HepG2 (cell line): ENCODE measurements around the gene IDUA. TPM values are rescaled to one million over a fixed set of nuclear protein-coding genes. Genes with fewer than 3 reads are reported as not detected.

Experiments used
- CENPX ChIP-seq: sonication (generic); formaldehyde crosslinking; IDR thresholded peaks from 2 replicates; pipeline ENCODE4 v1.9.0; 2021; ENCODE audit warnings: mild to moderate bottlenecking, missing genetic modification reagents, moderate library complexity
- HES4 ChIP-seq: sonication (generic); formaldehyde crosslinking; IDR thresholded peaks from 2 replicates; pipeline ENCODE4 v1.9.0; 2021; ENCODE audit warnings: mild to moderate bottlenecking, missing genetic modification reagents, borderline replicate concordance
- HNRNPLL ChIP-seq: fragments of 200-400 bp; formaldehyde crosslinking; IDR thresholded peaks from 2 replicates; pipeline ENCODE4 v1.6.1; 2017; ENCODE audit warnings: mild to moderate bottlenecking, low read depth, low read length; ENCODE audit not compliant: poor library complexity, severe bottlenecking
- HOXD1 ChIP-seq: sonication (generic); formaldehyde crosslinking; IDR thresholded peaks from 2 replicates; pipeline ENCODE4 v1.5.0; 2020; ENCODE audit warnings: missing genetic modification reagents
- KDM3A ChIP-seq: IDR thresholded peaks from 2 replicates; pipeline ENCODE4 v1.6.1; 2018; ENCODE audit warnings: low read depth, missing compliant biosample characterization
- RBFOX2 ChIP-seq: fragments of 200-400 bp; formaldehyde crosslinking; IDR thresholded peaks from 2 replicates; pipeline ENCODE4 v1.6.1; 2017; ENCODE audit warnings: low read depth, mild to moderate bottlenecking, low read length
- RNF2 ChIP-seq: fragments of 450-650 bp; conservative IDR thresholded peaks from 2 replicates; pipeline ENCODE4 v1.6.1; 2016; ENCODE audit warnings: low read depth
- ZFP37 ChIP-seq: sonication (generic); formaldehyde crosslinking; IDR thresholded peaks from 2 replicates; pipeline ENCODE4 v1.4.0; 2020; ENCODE audit warnings: missing genetic modification reagents, borderline replicate concordance
- polyA plus RNA-seq, 8 experiments: library from polyadenylated mRNA; depleted of rRNA in 3 of 8; stranded (reverse) in 7 of 8; unstranded in 1 of 8; fragments of >200 nt; fragmentation: Illumina TruSeq in 4 of 8; extraction: Trizol in 4 of 8; gene quantifications; 2 replicates each; pipeline versions ENCODE4 v1.2.1 to v1.2.3, GENCODE V29; 2011 to 2016; ENCODE audit warnings: low read depth in 4 of 8, missing spikeins in 1 of 8, mixed read lengths in 1 of 8; ENCODE audit not compliant: insufficient read depth in 1 of 8
- total RNA-seq, 5 experiments: library from RNA; depleted of rRNA; stranded (reverse); fragments of >200 nt; fragmentation: Illumina TruSeq; extraction: Trizol; gene quantifications; 2 replicates each; pipeline ENCODE4 v1.2.3, GENCODE V29; 2016; ENCODE audit warnings: low read depth in 1 of 5
- TF ChIP-seq, protein P1 (sequence below): sonication (generic); formaldehyde crosslinking; IDR thresholded peaks from 2 replicates; pipeline ENCODE4 v1.4.0; 2020; ENCODE audit warnings: mild to moderate bottlenecking, missing genetic modification reagents
- TF ChIP-seq, protein P2 (sequence below): sonication (generic); formaldehyde crosslinking; IDR thresholded peaks from 2 replicates; pipeline ENCODE4 v1.5.1; 2020; ENCODE audit warnings: missing genetic modification reagents, mild to moderate bottlenecking, borderline replicate concordance
- TF ChIP-seq, protein P3 (sequence below): sonication (generic); formaldehyde crosslinking; IDR thresholded peaks from 2 replicates; pipeline ENCODE4 v1.4.0; 2020; ENCODE audit warnings: mild to moderate bottlenecking, missing genetic modification reagents, borderline replicate concordance
- TF ChIP-seq, protein P4 (sequence below): sonication (generic); formaldehyde crosslinking; IDR thresholded peaks from 2 replicates; pipeline ENCODE4 v1.5.0; 2020; ENCODE audit warnings: missing genetic modification reagents, mild to moderate bottlenecking, borderline replicate concordance
- TF ChIP-seq, protein P5 (sequence below): sonication (generic); formaldehyde crosslinking; IDR thresholded peaks from 2 replicates; pipeline ENCODE4 v1.5.0; 2020; ENCODE audit warnings: missing genetic modification reagents

Gene IDUA
- total and polyA plus RNA-seq, 2 of the 13 experiments (the other 11 are each of a cell fraction or from before 2014, with no cell fraction given): 0.77 to 1.0 TPM

DNA sequence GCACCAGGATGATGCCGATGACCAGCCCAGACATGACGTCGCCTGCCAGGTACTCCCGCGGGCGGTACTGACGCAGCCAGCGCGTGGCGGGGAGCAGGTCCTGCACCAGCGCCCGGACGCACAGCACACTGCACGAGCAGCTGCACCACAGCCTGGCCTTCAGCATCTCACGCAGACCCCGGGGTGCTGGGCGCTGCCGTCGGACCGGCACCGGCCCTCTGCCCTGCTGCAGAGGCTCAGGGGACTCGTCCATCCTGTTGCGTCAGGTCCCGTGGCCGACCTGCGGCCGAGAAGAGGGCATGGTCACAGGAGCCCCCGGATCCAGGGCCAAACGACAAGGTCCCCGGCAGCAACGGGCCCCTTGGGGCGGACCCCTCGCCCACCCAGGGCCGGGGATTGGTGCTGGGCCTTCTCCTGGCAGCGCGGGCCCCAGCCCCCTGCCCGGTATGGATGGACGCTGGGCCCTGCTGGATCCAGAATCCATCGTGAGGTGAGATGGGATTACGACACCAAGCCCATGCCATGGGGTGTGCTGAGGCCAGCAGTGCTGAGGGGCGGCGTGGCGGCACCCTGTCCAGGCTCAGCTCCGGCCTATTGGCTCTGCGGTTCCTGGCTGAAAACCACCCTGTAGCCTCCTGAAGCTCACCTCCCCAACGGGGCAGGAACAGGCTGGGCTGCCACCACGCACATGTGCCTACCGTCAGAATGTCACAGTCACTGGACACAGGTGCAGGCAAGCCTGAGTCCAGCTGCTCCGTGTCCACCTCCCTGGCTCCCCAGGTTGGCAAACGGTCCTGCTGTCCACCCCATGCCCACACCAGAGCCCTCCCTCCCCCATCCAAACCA lies 4.8 kb downstream of the IDUA start (continued):
- TF ChIP-seq, protein P1, sequence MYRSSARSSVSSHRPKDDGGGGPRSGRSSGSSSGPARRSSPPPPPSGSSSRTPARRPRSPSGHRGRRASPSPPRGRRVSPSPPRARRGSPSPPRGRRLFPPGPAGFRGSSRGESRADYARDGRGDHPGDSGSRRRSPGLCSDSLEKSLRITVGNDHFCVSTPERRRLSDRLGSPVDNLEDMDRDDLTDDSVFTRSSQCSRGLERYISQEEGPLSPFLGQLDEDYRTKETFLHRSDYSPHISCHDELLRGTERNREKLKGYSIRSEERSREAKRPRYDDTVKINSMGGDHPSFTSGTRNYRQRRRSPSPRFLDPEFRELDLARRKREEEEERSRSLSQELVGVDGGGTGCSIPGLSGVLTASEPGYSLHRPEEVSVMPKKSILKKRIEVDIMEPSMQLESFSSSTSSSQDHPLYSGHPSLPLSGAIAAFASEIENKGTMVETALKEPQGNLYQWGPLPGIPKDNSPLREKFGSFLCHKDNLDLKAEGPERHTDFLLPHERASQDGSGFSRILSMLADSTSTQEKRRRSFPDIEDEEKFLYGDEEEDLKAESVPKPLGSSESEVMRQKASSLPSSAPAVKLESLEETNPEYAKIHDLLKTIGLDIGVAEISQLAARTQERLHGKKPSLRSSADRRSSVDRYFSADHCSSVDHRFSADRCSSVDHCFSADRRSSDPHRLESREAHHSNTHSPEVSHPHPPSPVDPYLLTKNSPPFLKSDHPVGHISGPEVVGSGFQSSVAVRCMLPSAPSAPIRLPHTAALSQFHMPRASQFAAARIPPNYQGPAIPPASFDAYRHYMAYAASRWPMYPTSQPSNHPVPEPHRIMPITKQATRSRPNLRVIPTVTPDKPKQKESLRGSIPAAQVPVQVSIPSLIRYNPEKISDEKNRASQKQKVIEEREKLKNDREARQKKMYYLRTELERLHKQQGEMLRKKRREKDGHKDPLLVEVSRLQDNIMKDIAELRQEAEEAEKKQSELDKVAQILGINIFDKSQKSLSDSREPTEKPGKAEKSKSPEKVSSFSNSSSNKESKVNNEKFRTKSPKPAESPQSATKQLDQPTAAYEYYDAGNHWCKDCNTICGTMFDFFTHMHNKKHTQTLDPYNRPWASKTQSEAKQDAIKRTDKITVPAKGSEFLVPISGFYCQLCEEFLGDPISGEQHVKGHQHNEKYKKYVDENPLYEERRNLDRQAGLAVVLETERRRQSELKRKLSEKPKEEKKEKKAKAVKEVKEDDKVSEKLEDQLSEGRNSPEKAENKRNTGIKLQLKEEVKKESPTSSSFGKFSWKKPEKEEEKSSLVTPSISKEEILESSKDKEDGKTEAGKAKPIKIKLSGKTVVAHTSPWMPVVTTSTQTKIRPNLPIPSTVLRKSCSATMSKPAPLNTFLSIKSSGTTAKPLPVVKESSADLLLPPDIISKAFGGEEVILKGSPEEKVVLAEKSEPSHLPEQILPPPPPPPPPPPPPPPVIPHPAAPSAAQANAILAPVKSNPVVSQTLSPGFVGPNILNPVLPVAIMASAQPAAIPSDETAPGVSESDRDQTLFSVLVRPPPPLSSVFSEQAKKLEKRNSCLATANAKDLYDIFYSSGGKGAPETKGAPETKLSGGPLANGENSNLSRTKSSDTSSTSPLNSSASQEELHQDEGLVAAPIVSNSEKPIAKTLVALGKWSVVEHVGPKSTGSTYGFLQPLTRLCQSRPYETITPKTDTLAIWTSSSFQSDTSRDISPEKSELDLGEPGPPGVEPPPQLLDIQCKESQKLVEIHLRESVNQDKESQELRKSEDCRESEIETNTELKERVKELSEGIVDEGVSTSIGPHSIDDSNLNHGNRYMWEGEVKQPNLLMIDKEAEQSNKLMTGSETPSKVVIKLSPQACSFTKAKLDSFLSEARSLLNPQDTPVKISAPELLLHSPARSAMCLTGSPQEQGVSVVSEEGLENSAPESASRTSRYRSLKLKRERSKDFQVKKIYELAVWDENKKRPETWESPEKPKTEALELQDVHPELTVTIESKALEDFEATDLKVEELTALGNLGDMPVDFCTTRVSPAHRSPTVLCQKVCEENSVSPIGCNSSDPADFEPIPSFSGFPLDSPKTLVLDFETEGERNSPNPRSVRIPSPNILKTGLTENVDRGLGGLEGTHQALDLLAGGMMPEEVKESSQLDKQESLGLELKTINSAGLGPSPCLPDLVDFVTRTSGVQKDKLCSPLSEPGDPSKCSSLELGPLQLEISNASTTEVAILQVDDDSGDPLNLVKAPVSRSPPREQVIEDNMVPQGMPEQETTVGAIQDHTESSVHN: 0 out of 2 replicates have a peak, but pooled peaks have one; percentile 50
- TF ChIP-seq, protein P2, sequence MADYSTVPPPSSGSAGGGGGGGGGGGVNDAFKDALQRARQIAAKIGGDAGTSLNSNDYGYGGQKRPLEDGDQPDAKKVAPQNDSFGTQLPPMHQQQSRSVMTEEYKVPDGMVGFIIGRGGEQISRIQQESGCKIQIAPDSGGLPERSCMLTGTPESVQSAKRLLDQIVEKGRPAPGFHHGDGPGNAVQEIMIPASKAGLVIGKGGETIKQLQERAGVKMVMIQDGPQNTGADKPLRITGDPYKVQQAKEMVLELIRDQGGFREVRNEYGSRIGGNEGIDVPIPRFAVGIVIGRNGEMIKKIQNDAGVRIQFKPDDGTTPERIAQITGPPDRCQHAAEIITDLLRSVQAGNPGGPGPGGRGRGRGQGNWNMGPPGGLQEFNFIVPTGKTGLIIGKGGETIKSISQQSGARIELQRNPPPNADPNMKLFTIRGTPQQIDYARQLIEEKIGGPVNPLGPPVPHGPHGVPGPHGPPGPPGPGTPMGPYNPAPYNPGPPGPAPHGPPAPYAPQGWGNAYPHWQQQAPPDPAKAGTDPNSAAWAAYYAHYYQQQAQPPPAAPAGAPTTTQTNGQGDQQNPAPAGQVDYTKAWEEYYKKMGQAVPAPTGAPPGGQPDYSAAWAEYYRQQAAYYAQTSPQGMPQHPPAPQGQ (CRISPR knock-in tag): no peak
- TF ChIP-seq CENPX (CRISPR knock-in tag) (no peak), HOXD1 (CRISPR knock-in tag) (0 out of 2 replicates have a peak, but pooled peaks have one; percentile 2), RBFOX2 (peak; percentile 77), HNRNPLL (peak; percentile 15), KDM3A (CRISPR knock-in tag) (no peak), ZFP37 (CRISPR knock-in tag) (0 out of 2 replicates have a peak, but pooled peaks have one; percentile 3), HES4 (no peak), RNF2 (no peak)
- TF ChIP-seq, protein P3, sequence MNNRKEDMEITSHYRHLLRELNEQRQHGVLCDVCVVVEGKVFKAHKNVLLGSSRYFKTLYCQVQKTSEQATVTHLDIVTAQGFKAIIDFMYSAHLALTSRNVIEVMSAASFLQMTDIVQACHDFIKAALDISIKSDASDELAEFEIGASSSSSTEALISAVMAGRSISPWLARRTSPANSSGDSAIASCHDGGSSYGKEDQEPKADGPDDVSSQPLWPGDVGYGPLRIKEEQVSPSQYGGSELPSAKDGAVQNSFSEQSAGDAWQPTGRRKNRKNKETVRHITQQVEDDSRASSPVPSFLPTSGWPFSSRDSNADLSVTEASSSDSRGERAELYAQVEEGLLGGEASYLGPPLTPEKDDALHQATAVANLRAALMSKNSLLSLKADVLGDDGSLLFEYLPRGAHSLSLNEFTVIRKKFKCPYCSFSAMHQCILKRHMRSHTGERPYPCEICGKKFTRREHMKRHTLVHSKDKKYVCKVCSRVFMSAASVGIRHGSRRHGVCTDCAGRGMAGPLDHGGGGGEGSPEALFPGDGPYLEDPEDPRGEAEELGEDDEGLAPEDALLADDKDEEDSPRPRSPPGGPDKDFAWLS (CRISPR knock-in tag): no peak
- TF ChIP-seq, protein P4, sequence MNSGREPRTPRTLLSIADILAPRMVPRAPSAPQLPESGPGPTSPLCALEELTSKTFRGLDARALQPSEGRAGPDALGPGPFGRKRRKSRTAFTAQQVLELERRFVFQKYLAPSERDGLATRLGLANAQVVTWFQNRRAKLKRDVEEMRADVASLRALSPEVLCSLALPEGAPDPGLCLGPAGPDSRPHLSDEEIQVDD (CRISPR knock-in tag): no peak
- TF ChIP-seq, protein P5, sequence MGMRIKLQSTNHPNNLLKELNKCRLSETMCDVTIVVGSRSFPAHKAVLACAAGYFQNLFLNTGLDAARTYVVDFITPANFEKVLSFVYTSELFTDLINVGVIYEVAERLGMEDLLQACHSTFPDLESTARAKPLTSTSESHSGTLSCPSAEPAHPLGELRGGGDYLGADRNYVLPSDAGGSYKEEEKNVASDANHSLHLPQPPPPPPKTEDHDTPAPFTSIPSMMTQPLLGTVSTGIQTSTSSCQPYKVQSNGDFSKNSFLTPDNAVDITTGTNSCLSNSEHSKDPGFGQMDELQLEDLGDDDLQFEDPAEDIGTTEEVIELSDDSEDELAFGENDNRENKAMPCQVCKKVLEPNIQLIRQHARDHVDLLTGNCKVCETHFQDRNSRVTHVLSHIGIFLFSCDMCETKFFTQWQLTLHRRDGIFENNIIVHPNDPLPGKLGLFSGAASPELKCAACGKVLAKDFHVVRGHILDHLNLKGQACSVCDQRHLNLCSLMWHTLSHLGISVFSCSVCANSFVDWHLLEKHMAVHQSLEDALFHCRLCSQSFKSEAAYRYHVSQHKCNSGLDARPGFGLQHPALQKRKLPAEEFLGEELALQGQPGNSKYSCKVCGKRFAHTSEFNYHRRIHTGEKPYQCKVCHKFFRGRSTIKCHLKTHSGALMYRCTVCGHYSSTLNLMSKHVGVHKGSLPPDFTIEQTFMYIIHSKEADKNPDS (CRISPR knock-in tag): no peak
